Astrocyte (in vitro differentiated cells and primary cell): ENCODE measurements around the gene OSBPL1A.

Experiments used
- EZH2 ChIP-seq: IDR thresholded peaks from 2 replicates; pipeline ENCODE4 v1.6.1; 2012; ENCODE audit warnings: mild to moderate bottlenecking, low read length, inconsistent platforms; ENCODE audit not compliant: insufficient read depth
- TF ChIP-seq, protein P1 (sequence below): IDR thresholded peaks from 2 replicates; pipeline ENCODE4 v1.5.1; 2011; ENCODE audit warnings: low read depth, mild to moderate bottlenecking, inconsistent platforms, low read length, moderate library complexity; ENCODE audit not compliant: insufficient read depth

DNA sequence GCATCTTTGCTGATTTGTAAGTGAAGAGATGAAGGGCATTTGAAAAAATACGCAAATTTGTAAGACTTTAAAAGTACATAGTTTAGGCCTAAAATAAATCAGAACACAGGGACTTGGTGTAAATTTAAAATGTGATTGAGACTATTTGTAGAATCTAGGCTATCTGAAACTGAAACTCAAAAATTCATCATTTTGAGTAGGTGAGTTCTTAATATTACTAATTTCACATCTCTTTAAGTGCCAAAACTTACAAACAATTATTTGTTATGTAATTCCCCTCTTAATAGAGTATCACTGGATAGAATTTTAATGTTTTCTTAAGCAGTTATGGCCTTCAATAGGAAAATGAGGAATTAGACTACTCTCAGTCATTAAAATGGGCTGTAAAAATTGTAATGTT lies 48.8 kb upstream of the OSBPL1A start:
- TF ChIP-seq EZH2 = no peak
- TF ChIP-seq, protein P1, sequence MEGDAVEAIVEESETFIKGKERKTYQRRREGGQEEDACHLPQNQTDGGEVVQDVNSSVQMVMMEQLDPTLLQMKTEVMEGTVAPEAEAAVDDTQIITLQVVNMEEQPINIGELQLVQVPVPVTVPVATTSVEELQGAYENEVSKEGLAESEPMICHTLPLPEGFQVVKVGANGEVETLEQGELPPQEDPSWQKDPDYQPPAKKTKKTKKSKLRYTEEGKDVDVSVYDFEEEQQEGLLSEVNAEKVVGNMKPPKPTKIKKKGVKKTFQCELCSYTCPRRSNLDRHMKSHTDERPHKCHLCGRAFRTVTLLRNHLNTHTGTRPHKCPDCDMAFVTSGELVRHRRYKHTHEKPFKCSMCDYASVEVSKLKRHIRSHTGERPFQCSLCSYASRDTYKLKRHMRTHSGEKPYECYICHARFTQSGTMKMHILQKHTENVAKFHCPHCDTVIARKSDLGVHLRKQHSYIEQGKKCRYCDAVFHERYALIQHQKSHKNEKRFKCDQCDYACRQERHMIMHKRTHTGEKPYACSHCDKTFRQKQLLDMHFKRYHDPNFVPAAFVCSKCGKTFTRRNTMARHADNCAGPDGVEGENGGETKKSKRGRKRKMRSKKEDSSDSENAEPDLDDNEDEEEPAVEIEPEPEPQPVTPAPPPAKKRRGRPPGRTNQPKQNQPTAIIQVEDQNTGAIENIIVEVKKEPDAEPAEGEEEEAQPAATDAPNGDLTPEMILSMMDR = no peak
